OCI-LY7 (cell line): Measurements from ENCODE around the gene ARL10.

ENCODE experiments used
- CTCF ChIP-seq: fragments of 200-600 bp; sonication (generic); conservative IDR thresholded peaks from 2 replicates; pipeline ENCODE4 v1.5.1; 2014; ENCODE audit warnings: mild to moderate bottlenecking, antibody characterized with exemption, low read length, moderate library complexity, mixed read lengths
- EZH2phosphoT487 ChIP-seq: fragments of 200-600 bp; sonication (generic); IDR thresholded peaks from 2 replicates; pipeline ENCODE4 v1.6.1; 2018; ENCODE audit warnings: low read depth, borderline replicate concordance, mild to moderate bottlenecking, mixed run types, antibody characterized with exemption, low read length, moderate library complexity, mixed read lengths

- no peak for TF ChIP-seq CTCF
- TF ChIP-seq EZH2phosphoT487 = no peak
These were observed 8.0 kb downstream of the ARL10 start for GRCh38 chr5:176373100-176373818.
